GM21390 (cell line): Measurements from ENCODE around the gene EDC4.

Experiments used
- ATAC-seq: cut with Tn5 transposase; IDR thresholded peaks from one replicate; pipeline ENCODE4 v1.9.1; 2021; ENCODE audit not compliant: unreplicated experiment

EDC4 gene

DNA sequence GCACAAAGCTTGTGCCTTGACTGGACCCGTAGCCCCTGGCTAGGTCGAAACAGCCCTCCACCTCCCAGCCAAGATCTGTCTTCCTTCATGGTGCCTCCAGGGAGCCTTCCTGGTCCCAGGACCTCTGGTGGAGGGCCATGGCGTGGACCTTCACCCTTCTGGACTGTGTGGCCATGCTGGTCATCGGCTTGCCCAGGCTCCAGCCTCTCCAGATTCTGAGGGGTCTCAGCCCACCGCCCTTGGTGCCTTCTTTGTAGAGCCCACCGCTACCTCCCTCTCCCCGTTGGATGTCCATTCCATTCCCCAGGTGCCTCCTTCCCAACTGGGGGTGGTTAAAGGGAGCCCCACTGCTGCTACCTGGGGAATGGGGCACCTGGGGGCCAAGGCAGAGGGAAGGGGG, 55.3 kb downstream of the EDC4 start:
- no peak for ATAC-seq

DNA sequence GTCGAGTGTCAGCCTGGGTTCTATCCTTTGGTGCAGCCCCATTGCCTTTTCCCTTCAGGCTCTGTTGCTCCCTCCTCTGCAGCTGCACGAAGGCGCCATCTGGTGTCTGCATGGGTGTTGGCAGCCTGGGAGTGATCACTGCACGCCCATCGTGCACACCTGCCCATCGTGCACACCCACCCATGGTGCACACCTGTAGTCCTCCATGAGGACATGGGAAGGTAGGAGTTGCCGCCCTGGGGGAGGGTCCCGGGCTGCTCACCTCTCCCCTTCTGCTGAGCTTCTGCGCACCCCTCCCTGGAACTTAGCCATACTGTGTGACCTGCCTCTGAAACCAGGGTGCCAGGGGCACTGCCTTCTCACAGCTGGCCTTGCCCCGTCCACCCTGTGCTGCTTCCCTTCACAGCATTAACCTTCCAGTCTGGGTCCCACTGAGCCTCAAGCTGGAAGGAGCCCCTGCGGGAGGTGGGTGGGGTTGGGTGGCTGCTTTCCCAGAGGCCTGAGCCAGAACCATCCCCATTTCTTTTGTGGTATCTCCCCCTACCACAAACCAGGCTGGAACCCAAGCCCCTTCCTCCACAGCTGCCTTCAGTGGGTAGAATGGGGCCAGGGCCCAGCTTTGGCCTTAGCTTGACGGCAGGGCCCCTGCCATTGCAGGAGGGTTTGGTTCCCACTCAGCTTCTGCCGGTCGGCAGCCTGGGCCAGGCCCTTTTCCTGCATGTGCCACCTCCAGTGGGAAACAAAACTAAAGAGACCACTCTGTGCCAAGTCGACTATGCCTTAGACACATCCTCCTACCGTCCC, 55.9 kb downstream of the EDC4 start:
- ATAC-seq, result no peak

DNA sequence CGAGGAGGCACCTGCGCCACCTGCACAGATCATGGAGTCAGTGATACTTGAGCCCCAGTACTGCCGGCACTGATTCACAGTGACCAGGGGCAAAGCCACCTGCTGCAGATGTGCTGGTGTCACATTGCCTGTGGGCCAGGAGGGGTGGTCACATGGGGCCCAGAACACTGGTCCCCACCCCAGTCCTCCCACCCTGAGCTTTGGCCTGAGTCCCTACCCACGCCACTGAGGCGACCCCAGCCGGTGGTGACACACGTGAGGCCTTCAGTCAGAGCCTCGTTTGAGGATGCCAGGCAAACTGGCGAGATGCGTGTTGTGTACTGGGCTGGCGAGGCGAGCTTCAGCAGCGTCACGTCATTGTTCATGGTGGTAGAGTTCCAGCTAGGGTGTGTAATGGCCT, 57.3 kb downstream of the EDC4 start:
- ATAC-seq, result no peak

DNA sequence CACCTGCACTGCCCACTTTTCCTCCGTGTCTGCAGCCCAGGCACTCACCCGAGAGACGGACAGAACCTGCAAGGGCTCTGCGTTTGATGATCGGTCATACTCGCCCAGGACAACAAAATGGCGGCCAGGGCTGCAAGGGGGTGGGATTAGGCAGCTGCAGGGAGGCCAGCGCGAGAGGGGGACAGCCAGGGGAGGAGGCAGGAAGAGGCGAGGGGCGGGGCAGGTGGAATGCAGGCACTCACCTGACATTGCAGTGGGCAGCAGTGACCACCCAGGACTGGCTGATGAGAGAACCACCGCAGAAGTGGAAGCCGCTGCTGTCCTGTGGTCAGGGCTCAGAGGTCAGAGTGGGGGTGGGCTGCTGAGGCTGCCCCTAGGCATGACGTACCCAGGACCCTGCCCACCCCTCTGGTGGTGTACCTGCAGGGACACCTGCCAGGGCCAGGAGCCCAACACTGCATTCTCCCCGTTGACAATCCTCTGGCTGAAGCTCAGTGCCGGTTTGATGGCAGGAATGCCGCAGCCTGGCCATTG, 57.9 kb downstream of the EDC4 start:
- no peak for ATAC-seq
